ENCODE measurements around the gene ZNF593. TPM values are rescaled to one million over a fixed set of nuclear protein-coding genes. Genes with fewer than 3 reads are reported as not detected.
A peak's percentile ranks its signal among the peaks of the same experiment; 100 is the strongest.

Gene ZNF593
- total RNA-seq (2014; rRNA removed; shearing (Covaris generic)), result 26.4 and 32.1 TPM in 2 replicates

DNA sequence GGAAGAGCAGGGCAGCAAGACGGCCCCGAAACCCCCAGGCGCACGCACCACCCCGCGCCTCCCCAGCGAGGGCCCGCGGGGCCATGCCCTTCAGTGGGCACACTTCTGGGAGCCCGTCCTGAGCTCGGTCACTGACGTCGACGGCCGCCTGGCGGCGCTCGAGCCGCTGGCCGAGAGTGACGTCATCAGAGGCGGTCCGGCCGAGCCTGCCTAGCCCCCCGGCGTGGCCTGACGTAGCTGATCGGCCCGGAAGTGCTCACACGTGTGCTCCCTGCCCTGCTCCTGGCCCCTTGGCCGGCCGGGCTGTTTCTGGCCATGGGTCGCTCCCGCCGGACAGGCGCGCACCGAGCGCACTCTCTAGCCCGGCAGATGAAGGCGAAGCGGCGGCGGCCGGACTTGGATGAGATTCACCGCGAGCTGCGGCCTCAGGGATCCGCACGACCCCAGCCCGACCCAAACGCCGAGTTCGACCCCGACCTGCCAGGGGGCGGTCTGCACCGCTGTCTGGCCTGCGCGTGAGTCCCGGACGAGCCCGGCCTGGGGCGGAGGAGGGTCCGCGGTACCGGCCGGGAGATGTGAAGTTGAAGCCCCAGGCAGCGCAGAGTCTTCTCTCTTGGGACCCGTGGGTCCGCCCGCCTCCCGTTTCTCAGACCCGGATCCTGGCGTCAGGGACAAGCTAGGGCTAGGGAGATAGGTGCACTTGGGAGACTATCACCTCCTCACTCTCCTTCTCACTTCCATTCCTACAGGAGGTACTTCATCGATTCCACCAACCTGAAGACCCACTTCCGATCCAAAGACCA, at the start of gene ZNF593:
Gene ZNF593, plus strand, starts transcription at position 240 of the 803 bp plus-strand sequence. Its CDS starts 76 bp downstream, at position 316.
- peak; percentile 89 for DNase-seq (ENCODE audit: low read depth)

GRCh38 chr1:26121854-26122773, 47.6 kb upstream of the ZNF593 start:
- DNase-seq (ENCODE audit: low read depth), result peak; percentile 50

- DNase-seq (ENCODE audit: low read depth), result peak; percentile 74
Measured at GRCh38 chr1:26122988-26123973, 46.4 kb upstream of the ZNF593 start.

DNA sequence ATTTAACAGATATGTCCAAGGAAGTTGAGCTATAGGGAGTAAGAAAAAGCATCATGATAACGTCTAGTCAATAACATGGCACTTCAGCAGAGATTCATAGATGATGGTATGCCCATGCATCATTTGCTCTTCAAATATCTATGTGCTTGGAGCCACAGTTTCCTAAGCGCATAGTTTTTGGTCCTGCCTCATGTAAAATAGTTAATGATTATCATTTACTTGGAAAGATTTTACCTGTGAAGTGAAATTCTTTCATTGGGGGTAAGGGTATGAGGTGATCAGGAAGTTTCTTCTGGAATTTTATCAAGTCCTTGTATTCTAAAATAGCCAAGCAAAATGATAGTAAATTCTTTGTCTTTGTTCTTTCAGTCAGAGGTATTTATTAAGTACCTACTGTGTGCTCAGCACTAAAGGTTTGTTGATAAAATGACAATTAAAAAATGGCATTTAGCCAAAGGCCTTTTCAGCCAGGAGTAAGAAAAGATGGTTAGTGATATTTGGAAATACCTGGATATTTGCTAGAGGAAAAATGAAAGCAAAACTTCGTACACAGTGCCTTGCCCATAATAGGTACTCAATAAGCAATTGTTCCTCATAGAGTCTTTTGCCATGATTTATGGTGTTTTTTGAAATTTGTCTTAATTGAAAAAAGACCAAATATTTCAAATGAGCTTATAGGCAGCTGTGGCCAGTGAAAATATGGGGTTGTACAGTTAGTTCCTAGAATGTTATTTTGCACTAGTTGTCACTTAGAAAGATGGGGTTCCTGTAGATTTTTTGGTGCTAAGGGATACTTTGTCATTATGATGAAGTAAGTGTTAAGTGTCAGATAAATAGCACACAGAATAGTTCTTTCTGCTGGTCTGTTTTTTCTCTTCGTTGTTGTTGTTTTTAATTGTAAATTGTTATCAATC, 45.0 kb upstream of the ZNF593 start:
- no peak for DNase-seq (ENCODE audit: low read depth)

DNA sequence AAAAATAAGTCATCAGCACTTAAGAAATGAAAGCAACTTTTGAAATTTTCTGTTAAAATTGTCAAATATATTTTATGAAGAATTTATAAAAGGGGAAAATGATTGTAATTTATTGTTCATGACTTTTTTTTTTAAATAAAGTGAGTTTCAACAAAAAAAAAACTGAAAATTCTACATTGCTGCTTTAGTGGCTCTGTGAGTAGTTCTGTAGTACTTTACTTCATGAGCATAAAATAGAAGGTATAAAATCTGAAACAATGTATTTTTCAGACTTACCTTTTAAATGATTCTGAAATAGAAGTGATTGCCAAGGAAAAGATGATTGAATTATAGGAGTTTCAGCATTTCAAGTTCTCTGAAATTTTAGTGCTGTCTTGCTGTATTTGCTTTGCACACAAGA, 44.3 kb upstream of the ZNF593 start:
- DNase-seq (ENCODE audit: low read depth), result no peak

DNA sequence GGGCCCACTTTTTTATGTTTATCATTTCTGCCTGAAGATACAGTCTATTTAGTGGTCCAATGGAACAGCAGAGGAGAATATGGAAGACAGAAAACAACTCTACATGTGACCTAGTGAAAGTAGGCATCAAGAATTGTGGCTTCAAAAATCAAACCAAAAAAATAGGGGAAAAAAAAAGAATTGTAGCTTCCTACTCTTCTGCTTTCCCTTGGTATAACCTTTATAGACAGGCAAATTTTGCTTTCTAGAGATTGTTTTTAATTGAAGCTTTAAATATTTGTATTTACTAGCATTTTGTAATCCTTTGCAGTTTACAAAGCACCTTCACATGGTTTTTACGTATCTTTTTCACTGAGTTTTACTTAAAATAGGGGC, 43.8 kb upstream of the ZNF593 start:
- no peak for DNase-seq (ENCODE audit: low read depth)

DNA sequence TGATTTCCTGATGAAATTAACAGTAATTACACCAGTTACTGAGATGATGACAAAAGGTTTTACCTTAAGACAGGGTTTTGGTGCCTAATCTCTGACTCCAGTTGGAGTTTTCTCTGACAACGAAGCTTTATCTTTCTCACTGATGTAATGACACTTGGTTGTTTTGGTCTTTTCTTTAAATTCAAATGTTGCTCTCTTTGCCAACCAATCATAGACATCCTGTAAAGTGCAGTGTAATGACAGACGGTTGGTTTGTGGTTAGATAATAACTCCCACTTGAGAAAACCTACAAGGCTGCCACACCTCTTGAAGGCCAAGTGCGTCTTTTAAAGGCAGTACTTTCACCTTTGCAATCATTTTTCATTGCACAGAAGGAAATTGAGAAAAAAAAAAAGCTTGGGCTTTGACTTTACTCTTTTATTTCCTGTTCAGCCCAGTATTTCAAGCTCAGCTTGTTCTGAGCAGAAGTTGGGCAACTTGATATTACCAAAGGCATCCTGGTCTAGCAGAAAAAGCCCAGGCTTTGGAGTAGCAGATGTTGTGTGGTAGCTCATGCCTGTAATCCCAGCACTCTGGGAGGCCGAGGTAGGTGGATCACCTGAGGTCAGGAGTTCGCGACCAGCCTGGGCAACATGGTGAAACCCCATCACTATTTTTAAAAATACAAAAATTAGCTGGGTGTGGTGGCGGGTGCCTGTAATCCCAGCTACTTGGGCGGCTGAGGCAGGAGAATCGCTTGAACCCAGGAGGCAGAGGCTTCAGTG, 43.2 kb upstream of the ZNF593 start:
- peak; percentile 87 for DNase-seq (ENCODE audit: low read depth)

- DNase-seq (ENCODE audit: low read depth), result peak; percentile 18
Measured at GRCh38 chr1:26127235-26128163, 42.2 kb upstream of the ZNF593 start.

GRCh38 chr1:26129778-26130177, 39.9 kb upstream of the ZNF593 start:
- DNase-seq (ENCODE audit: low read depth), result no peak

DNA sequence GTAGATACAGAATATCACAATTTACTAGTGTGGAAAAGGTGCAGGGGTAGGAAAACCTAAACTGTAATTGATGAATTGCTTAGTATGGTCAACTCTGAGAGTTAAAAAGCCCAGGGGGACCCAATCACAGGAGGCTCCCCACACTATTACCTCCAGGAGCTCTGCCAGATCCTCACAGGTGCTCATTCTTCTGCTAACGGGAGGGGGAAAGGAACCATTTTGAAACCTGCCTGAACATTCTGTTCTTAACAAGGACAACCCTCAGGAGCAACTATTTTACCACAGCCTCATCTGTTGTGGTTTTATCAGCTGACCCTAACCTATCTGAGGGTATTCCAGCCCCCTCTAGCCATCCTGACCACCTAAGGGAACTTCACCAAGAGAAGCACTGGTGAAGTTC, 39.0 kb upstream of the ZNF593 start:
- no peak for DNase-seq (ENCODE audit: low read depth)

DNA sequence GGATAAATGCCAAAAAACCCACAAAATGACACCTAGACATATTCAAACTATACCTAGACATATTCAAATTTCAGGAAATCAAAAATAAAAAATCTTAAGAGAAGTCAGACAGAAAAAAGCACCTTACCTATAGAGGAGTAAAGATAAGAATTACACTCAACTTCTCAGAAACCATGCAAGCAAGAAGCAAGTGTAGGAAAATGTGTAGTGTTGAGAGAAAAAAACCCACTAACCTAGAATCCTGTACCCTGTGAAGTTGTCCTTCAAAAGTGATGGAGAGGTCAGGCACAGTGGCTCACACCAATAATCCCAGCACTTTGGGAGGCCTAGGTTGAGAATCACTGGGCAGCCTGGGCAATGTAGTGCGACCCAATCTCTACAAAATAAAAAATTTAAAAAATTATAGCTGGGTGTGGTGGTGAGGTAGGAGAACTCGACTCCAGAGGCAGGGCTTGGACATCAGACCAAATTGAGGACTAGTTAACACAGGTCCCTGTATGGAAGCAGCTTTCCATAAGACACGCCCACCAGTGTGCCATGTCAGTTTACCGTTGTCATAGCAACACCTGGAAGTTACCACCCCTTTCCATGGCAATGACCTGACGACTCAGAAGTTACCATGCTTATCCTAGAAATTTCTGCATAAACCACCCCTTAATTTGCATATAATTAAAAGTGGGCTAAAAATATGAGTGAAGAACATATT, 37.4 kb upstream of the ZNF593 start:
- peak; percentile 44 for DNase-seq (ENCODE audit: low read depth)

- DNase-seq (ENCODE audit: low read depth), result no peak
Measured at GRCh38 chr1:26132834-26133167, 36.9 kb upstream of the ZNF593 start.

DNA sequence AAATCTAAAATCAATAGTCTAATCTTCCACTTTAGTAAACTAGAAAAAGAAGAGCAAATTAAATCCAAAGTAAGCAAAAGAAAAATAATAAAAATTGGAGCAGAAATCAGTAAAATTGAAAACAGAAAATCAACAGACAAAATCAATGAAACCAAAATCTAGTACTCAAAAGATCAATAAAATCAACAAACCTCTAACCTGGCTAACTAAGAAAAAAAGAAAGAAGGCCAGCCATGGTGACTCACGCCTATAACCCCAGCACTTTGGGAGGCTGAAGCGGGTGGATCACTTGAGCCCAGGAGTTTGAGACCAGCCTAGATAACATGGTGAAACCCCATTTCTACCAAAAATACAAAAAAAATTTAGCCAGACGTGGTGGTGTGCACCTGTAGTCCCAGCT, 35.2 kb upstream of the ZNF593 start:
- DNase-seq (ENCODE audit: low read depth), result no peak

DNA sequence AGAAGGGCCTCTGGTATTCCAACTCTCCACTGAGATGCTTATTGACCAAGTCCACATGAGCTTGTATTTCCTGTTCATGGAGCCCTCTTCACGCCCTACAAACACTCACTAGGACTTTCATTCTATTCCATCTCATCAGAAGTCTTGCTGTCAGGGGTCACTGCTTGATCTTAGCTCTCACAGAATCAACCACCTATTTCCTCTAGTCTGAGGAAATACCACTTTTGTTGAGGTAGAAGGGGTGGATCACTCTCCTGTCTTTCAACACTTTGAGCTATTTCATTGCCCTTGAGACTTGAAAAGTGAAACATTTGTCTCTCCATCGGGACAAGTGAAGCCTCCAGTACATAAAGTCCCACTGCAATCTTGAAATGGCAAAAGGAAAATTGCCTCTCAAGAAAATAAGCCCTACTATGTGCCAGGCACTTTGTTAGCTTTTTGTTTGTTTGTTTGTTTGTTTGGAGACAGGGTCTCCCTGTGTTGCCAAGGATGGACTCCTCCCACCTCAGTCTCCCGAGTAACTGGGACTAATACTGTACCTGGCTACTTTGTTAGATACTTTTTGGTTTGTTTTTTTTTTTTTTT, 30.6 kb upstream of the ZNF593 start:
- no peak for DNase-seq (ENCODE audit: low read depth)

DNA sequence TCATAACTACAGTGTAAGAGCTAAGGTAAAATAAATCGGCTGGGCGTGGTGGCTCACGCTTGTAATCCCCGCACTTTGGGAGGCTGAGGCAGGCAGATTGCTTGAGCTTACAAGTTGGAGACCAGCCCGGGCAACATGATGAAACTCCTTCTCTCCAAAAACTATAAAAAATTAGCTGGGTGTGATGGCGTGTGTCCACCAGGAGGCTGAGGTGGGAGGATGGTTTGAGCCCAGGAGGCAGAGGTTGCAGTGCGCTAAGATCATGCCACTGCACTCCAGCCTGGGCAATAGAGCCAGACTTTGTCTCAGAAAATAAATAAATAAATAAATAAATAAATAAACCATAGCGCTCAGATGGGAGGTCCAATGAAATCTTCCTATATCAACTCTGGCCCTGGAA, 27.5 kb upstream of the ZNF593 start:
- no peak for DNase-seq (ENCODE audit: low read depth)

DNA sequence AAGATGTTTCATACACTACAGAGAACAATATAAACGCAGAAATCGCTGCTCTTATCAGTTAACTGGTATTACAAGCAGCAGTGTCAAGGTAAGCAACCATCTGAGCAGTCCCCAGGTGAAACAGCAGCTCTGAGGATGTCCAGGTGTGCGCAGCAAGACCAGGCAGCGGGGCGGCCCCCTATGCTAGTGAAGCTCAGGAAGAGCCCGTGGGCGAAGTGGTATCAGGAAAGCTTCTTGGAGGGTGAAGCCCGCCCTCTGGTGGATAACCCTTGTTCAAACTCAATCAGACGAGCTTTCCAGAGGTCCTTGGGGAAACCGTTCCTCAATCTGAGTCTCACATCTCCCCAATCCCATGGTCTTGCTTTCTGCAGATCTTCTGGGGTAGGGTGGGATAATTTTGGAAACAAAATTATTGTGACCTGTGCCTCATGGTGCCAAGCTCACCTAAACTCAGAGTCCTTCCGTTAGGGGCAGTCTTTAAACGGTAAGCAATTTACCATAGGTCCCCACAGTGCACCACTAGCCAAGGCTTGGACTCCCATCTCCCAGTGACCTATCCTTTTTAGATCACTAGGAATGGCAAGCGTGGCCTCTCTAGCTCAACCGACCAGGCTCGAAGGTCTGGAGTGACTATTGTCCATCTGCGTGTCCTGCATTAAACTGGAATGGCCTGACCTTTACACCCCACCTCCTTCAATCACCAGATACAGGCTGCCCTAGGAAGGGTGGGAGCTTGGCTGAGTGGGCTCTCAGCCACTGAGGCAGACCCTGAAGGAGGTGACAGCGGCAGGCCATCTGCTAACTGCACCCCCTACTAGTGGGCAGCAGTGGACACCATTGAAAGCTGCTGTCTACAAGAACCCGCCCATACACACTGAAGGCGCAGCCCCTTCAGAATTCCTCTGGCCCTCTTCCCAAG, 24.4 kb upstream of the ZNF593 start:
- peak; percentile 78 for DNase-seq (ENCODE audit: low read depth)

DNA sequence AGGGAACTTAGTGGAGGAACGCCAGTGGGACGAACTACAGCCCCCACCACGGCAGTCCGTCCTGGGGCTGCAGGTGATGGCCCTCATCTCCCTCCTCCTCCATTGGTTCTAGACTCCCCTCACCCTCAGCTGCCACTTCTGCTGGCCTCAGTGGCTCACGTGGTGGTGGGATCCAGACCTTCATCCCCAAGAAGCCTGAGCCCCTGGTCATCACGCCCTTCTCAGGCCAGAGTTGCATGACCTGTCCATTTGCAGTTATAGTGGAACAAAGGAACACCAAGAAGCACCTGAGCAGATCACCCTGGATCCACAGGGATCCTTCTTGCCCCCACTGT, 23.8 kb upstream of the ZNF593 start:
- no peak for DNase-seq (ENCODE audit: low read depth)
